Measurements from ENCODE around the gene PLA2G4A. TPM values are rescaled to one million over a fixed set of nuclear protein-coding genes. Genes with fewer than 3 reads are reported as not detected.
A peak's percentile ranks its signal among the peaks of the same experiment; 100 is the strongest.

The PLA2G4A gene
- total RNA-seq, 4 donors from 2014 or later = 11.0 to 13.8 (median 11.6) TPM

- TF ChIP-seq EP300 (IDR thresholded peaks at IDR 0.05) = no peak
- no peak for TF ChIP-seq POLR2AphosphoS5 (IDR thresholded peaks at IDR 0.05)
- no peak overlapping the region for H3K4me3 ChIP-seq
Measured at GRCh38 chr1:186982116-186982515, 153.4 kb downstream of the PLA2G4A start.

GRCh38 chr1:186983327-186983726 lies 154.6 kb downstream of the PLA2G4A start:
- DNase-seq (ENCODE audit: low spot score in 2 of 2) = no peak
- H3K9me3 ChIP-seq = no peaks in the 10 kb centered on the region

More at GRCh38 chr1:186982116-186982515, 153.4 kb downstream of the PLA2G4A start:
- Histone ChIP-seq H3K27me3 (no peaks in the 10 kb centered on the region), H3K9me3 (no peaks in the 10 kb centered on the region), H3K36me3 (no peaks in the 10 kb centered on the region), H3K27ac (no peak overlapping the region), H3K4me1 (peaks cover 5% of the 10 kb centered on the region)
- 68% methylated on average over 3 of the region's 3 CpGs for WGBS
- DNase-seq (ENCODE audit: low spot score in 2 of 2) = no peak

GRCh38 chr1:186984959-186985358 lies 156.2 kb downstream of the PLA2G4A start:
- H3K27ac ChIP-seq = no peak overlapping the region
- DNase-seq (ENCODE audit: low spot score in 2 of 2) = no peak
- no peak overlapping the region for H3K4me3 ChIP-seq
- peaks cover 5% of the 10 kb centered on the region for H3K4me1 ChIP-seq
- TF ChIP-seq EP300 (IDR thresholded peaks at IDR 0.05) = no peak
- TF ChIP-seq, protein P1, sequence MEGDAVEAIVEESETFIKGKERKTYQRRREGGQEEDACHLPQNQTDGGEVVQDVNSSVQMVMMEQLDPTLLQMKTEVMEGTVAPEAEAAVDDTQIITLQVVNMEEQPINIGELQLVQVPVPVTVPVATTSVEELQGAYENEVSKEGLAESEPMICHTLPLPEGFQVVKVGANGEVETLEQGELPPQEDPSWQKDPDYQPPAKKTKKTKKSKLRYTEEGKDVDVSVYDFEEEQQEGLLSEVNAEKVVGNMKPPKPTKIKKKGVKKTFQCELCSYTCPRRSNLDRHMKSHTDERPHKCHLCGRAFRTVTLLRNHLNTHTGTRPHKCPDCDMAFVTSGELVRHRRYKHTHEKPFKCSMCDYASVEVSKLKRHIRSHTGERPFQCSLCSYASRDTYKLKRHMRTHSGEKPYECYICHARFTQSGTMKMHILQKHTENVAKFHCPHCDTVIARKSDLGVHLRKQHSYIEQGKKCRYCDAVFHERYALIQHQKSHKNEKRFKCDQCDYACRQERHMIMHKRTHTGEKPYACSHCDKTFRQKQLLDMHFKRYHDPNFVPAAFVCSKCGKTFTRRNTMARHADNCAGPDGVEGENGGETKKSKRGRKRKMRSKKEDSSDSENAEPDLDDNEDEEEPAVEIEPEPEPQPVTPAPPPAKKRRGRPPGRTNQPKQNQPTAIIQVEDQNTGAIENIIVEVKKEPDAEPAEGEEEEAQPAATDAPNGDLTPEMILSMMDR (IDR thresholded peaks at IDR 0.05) = no peak
- TF ChIP-seq POLR2AphosphoS5 (IDR thresholded peaks at IDR 0.05) = no peak
- TF ChIP-seq POLR2A (IDR thresholded peaks at IDR 0.05) = no peak
- whole genome bisulfite sequencing = 87% methylated on average over 4 of the region's 4 CpGs
- no peaks in the 10 kb centered on the region for H3K36me3 ChIP-seq
- no peaks in the 10 kb centered on the region for H3K27me3 ChIP-seq
- no peaks in the 10 kb centered on the region for H3K9me3 ChIP-seq

More at GRCh38 chr1:186983327-186983726, 154.6 kb downstream of the PLA2G4A start:
- Histone ChIP-seq H3K4me1 (peaks cover 5% of the 10 kb centered on the region), H3K36me3 (no peaks in the 10 kb centered on the region), H3K27me3 (no peaks in the 10 kb centered on the region), H3K27ac (no peak overlapping the region), H3K4me3 (no peak overlapping the region)
- 85% methylated on average over 4 of the region's 4 CpGs for whole genome bisulfite sequencing
- no peak for TF ChIP-seq POLR2AphosphoS5 (IDR thresholded peaks at IDR 0.05)
- TF ChIP-seq POLR2A (IDR thresholded peaks at IDR 0.05) = no peak
- no peak for TF ChIP-seq EP300 (IDR thresholded peaks at IDR 0.05)
- TF ChIP-seq, protein P1 (IDR thresholded peaks at IDR 0.05) = no peak

- Histone ChIP-seq H3K27me3 (no peaks in the 10 kb centered on the region), H3K36me3 (no peaks in the 10 kb centered on the region), H3K27ac (no peak overlapping the region), H3K4me3 (no peak overlapping the region), H3K9me3 (no peaks in the 10 kb centered on the region), H3K4me1 (peaks cover 5% of the 10 kb centered on the region)
- no peak for DNase-seq (ENCODE audit: low spot score in 2 of 2)
- 5% methylated on average over 2 of the region's 2 CpGs for WGBS
- TF ChIP-seq POLR2A (IDR thresholded peaks at IDR 0.05) = no peak
- TF ChIP-seq, protein P1 (IDR thresholded peaks at IDR 0.05) = peak; percentile 50 to 61
Measured at GRCh38 chr1:186985889-186986491, 157.2 kb downstream of the PLA2G4A start.

GRCh38 chr1:186987065-186987464 lies 158.3 kb downstream of the PLA2G4A start:
- 72% methylated on average over 5 of the region's 5 CpGs for WGBS
- TF ChIP-seq POLR2AphosphoS5 (IDR thresholded peaks at IDR 0.05) (no peak), EP300 (IDR thresholded peaks at IDR 0.05) (no peak), POLR2A (IDR thresholded peaks at IDR 0.05) (no peak)
- TF ChIP-seq, protein P1 (IDR thresholded peaks at IDR 0.05) = no peak

DNA sequence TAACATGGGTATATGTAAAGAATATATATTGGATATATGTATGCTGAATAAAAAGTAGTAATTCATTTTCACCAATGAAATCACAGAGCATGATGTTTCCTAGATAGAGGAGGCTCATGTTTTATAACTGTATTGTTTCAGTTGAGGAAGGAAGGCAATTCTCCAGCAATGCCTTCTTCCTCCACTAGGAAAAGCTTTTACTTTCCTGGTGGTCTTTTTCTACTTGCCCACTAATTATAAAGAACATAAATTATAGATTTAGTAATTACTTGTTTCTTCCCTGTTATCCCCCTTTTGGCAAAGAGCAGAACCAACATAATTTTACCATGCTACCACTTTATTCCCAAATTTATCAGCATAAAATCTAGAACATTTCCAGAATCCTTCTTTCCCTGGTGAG lies 159.0 kb downstream of the PLA2G4A start:
- Histone ChIP-seq H3K4me3 (no peak overlapping the region), H3K27me3 (no peaks in the 10 kb centered on the region), H3K9me3 (no peaks in the 10 kb centered on the region), H3K36me3 (no peaks in the 10 kb centered on the region), H3K27ac (no peak overlapping the region), H3K4me1 (no peaks in the 10 kb centered on the region)
- TF ChIP-seq EP300 (IDR thresholded peaks at IDR 0.05) (no peak), POLR2AphosphoS5 (IDR thresholded peaks at IDR 0.05) (no peak), POLR2A (IDR thresholded peaks at IDR 0.05) (no peak)
- TF ChIP-seq, protein P1 (IDR thresholded peaks at IDR 0.05) = no peak
- no peak for DNase-seq (ENCODE audit: low spot score in 2 of 2)

More at GRCh38 chr1:186987065-186987464, 158.3 kb downstream of the PLA2G4A start:
- H3K4me1 ChIP-seq = peaks cover 5% of the 10 kb centered on the region
- no peaks in the 10 kb centered on the region for H3K36me3 ChIP-seq
- H3K27ac ChIP-seq = no peak overlapping the region
- no peaks in the 10 kb centered on the region for H3K9me3 ChIP-seq
- no peaks in the 10 kb centered on the region for H3K27me3 ChIP-seq
- H3K4me3 ChIP-seq = no peak overlapping the region
- DNase-seq (ENCODE audit: low spot score in 2 of 2) = no peak

Measured in suprapubic skin (tissue), 4 donors.